ENCODE measurements around the gene AIFM3. TPM values are rescaled to one million over a fixed set of nuclear protein-coding genes. Genes with fewer than 3 reads are reported as not detected.
"Not testable (repeated sequence)": the region's sequence is repeated elsewhere in the genome, so short reads cannot be mapped to it uniquely, and the experiment has no call there.

The AIFM3 gene
- total RNA-seq, 2 experiments from 2014 or later = not detected

DNA sequence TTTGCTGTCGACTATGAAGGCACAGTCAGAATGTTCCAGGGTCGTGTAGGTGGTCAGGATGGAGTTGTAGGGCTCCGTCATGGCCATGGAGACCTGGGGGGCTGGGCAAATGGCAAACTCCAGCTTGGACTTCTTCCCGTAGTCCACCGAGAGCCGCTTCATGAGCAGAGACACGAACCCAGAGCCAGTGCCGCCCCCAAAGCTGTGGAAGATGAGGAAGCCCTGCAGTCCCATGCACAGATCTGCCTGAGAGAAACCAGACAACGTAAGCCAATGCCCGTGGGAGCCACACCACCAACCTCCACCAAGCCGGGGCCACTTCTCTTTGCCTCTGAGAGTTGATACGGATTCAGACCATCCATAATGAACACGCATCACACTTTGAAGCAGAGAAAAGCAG lies 42.2 kb downstream of the AIFM3 start:
- H3K36me3 Mint-ChIP-seq; POLR2A ChIA-PET; H3K4me1 Mint-ChIP-seq (ENCODE audit: low read depth); H3K27me3 Mint-ChIP-seq; DNase-seq; intact Hi-C loops (cut with micrococcal nuclease); H3K27ac Mint-ChIP-seq; H3K9me3 Mint-ChIP-seq; H3K4me3 Mint-ChIP-seq: not testable (repeated sequence)
- CTCF ChIA-PET = interaction anchor here (1.3 kb wide), 1 partner anchor 11 kb away, joined by 3 read pairs; no protein-coding TSS in a partner anchor

DNA sequence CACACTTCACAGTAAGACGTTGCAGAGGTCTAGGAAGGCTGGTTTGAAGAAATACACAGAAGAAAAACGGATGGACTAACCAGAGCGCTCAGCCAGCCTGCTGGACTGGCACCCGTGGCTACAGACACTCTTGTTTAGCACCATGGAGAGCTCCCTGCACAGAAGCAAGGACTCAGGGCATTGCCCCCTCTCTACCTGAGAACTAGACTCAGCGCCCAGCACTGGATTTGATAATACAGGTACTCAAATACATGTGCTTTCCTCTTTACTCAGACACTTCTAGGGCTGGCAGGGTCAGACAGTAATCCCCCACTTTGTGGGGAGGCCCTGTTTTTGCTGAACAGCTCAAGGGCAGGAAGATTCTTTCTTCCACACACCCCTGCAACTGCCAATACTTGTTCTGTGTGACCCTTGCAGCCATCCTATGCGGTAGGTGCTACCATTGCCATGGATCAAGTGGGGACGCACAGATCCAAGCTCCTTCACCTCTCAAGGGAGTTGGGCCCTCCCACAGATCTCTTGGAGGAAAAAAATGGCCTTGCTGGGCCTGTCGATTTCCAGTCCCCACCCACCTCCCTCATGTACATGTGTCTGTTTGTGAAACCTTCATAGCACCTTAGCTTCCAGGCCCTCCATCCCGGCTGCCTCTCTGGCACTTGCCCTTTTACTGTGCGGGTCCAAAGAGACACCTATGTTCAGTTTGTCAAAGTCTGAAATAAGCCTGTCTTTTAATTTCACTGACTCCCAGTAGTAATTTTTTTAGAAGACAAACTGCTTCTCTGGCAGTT lies 42.8 kb downstream of the AIFM3 start:
- peak; percentile 39 for DNase-seq
- Mint-ChIP-seq H3K27me3 (no peaks in the 10 kb centered on the region), H3K4me3 (no peak overlapping the region), H3K4me1 (ENCODE audit: low read depth) (peaks cover 11% of the 10 kb centered on the region), H3K9me3 (no peaks in the 10 kb centered on the region), H3K27ac (no peak overlapping the region), H3K36me3 (no peaks in the 10 kb centered on the region)
- ChIA-PET POLR2A (no interaction called here), CTCF (interaction anchor here (1.3 kb wide), 1 partner anchor 10 kb away, joined by 3 read pairs; no protein-coding TSS in a partner anchor)
- intact Hi-C loops (cut with micrococcal nuclease) = no loop called here

DNA sequence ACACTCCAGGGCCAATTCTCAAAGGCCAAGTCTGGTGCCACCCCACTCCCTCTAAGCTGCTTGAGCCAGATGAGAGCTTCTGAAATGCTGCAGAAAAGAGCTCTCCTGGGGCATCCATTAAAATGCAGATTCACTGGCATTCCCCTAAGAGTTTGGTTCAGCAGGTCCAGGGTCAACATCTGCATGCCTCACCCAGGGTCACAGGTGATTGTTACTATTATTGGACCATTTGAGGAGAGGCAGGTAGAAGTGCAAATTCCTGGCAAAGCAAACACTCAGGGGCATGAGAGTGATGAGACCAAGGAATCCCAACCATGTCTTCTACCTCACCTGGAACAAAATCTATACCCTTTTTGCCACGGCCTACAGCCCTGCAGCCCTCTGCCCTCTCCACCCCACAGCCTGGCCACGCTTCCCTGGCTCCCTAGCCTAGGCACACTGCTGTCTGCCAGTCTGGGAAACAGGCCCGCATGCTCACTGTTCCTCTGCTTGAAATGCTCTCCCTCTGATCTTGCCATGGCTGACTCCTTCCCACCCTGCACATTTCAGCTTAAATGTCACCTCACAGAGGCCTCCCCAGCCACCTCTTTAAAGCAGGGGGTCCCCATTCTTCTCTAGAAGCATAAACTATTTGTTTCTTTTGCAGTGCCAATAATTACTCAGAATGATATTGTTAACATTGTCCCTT lies 43.5 kb downstream of the AIFM3 start:
- Mint-ChIP-seq H3K4me3 (no peak overlapping the region), H3K9me3 (no peaks in the 10 kb centered on the region), H3K27me3 (no peaks in the 10 kb centered on the region), H3K4me1 (ENCODE audit: low read depth) (peaks cover 17% of the 10 kb centered on the region), H3K36me3 (no peaks in the 10 kb centered on the region), H3K27ac (no peak overlapping the region)
- intact Hi-C loops (cut with micrococcal nuclease) = no loop called here
- ChIA-PET CTCF (interaction anchor here (1.3 kb wide), 1 partner anchor 9 kb away, joined by 3 read pairs; no protein-coding TSS in a partner anchor), POLR2A (no interaction called here)
- DNase-seq = no peak

DNA sequence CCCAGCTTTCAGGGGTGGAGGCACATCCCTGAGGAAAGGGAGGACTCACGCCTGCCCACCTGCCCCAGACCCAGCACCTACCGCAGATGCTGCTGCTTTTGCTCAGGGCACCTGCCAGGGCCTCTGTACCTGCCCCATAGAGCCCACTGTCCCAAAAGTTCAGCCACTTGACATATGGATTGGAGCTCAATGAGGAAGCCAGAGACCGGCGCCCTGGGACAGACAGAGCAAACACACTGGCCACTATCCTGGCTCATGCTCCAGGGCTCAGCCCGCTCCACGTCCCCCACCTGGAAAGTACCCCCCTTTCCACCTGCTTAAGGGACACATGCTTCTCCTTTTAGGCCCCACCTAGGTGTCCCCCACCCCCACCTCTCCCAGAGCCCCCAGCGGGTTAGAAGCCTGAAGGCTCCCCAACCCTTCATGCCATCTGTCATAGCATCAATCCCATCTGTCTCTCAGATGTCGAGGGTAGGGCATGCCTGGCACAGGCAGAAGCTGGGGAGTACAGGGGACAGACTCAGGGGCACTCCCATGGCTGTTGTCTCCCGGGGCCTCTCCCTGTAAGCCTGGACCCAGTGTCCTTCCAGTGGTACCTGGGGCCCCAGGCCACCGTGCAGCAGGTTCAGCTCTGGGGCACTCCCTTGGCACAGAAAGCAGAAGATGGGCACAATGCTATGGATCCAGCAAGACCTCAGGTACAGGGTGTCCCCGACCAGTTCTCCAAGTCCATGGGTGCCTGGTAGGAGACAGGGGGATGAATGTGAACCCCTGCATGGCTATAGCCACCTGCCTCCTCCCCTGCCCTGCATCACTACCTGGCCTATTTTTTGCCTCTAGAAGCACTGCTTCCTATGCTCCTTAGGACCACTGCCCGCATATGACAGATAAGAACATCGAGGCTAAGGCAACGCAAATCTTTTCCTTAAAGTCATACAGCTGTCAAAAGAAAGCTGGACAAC lies 45.7 kb downstream of the AIFM3 start:
- intact Hi-C loops (cut with micrococcal nuclease) = no loop called here
- H3K27me3 Mint-ChIP-seq = no peaks in the 10 kb centered on the region
- peaks cover 20% of the 10 kb centered on the region for H3K4me1 Mint-ChIP-seq (ENCODE audit: low read depth)
- peak overlapping the region; percentile 89 for H3K4me3 Mint-ChIP-seq
- H3K27ac Mint-ChIP-seq = no peak overlapping the region
- ChIA-PET POLR2A (interaction anchor here (1.7 kb wide), 2 partner anchors 10 to 31 kb away, joined by 3 to 7 read pairs; partner anchors contain the start of genes LZTR1 and THAP7), CTCF (interaction anchor here (0.6 to 0.9 kb wide), 2 partner anchors 10 to 90 kb away, joined by 3 read pairs; no protein-coding TSS in a partner anchor)
- no peak for DNase-seq
- H3K9me3 Mint-ChIP-seq = no peaks in the 10 kb centered on the region
- no peaks in the 10 kb centered on the region for H3K36me3 Mint-ChIP-seq

- Mint-ChIP-seq H3K9me3 (no peaks in the 10 kb centered on the region), H3K4me1 (ENCODE audit: low read depth) (peaks cover 20% of the 10 kb centered on the region), H3K36me3 (no peaks in the 10 kb centered on the region), H3K27me3 (no peaks in the 10 kb centered on the region), H3K4me3 (peak overlapping the region; percentile 89), H3K27ac (peak overlapping the region; percentile 70)
- ChIA-PET POLR2A (interaction anchor here (1.7 kb wide), 2 partner anchors 11 to 32 kb away, joined by 3 to 7 read pairs; partner anchors contain the start of genes LZTR1 and THAP7), CTCF (interaction anchor here (0.9 kb wide), 1 partner anchor 89 kb away, joined by 3 read pairs; no protein-coding TSS in a partner anchor)
- DNase-seq = no peak
- intact Hi-C loops (cut with micrococcal nuclease) = loop anchor here (1.0 kb wide), 1 partner anchor 11 kb away; the partner anchor contains the start of gene THAP7
Observed at GRCh38 chr22:21013657-21014201, 46.7 kb downstream of the AIFM3 start.

DNA sequence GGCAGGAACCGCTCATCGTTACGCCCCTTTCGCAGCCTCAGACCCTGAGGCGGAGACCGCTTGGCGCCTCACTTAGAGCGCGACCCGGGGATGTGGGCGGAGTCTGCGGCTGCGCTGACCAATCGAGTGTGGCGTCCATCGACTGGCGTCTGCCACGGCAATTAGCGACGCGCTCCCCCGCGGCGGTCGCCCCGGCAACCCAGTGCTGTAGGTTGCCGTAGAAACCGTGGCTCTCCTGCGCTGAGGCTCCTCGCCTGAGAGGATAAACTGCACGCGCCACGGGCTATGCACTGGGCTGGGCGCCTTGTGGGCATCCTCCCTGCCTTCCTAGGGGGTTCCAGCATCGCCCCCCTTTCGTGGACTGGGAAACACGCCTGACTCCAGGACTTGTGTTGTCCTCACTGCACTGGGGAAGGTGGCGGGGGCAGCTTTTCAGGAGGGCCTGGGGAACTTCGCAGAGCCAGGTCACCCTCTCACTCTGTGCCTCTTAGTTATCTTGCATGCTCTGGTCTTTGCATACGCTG lies 47.2 kb downstream of the AIFM3 start:
- no peaks in the 10 kb centered on the region for H3K27me3 Mint-ChIP-seq
- peak overlapping the region; percentile 70 for H3K27ac Mint-ChIP-seq
- DNase-seq = peak; percentile 92
- no peaks in the 10 kb centered on the region for H3K36me3 Mint-ChIP-seq
- H3K9me3 Mint-ChIP-seq = no peaks in the 10 kb centered on the region
- ChIA-PET CTCF (interaction anchor here (1.4 kb wide), 1 partner anchor 32 kb away, joined by 5 read pairs; the partner anchor contains the start of gene LZTR1), POLR2A (interaction anchor here (1.7 kb wide), 1 partner anchor 12 kb away, joined by 7 read pairs; the partner anchor contains the start of gene THAP7)
- H3K4me3 Mint-ChIP-seq = peak overlapping the region; percentile 89
- H3K4me1 Mint-ChIP-seq (ENCODE audit: low read depth) = peaks cover 20% of the 10 kb centered on the region
- intact Hi-C loops (cut with micrococcal nuclease) = loop anchor here (1.0 kb wide), 1 partner anchor 12 kb away; the partner anchor contains the start of gene THAP7

DNA sequence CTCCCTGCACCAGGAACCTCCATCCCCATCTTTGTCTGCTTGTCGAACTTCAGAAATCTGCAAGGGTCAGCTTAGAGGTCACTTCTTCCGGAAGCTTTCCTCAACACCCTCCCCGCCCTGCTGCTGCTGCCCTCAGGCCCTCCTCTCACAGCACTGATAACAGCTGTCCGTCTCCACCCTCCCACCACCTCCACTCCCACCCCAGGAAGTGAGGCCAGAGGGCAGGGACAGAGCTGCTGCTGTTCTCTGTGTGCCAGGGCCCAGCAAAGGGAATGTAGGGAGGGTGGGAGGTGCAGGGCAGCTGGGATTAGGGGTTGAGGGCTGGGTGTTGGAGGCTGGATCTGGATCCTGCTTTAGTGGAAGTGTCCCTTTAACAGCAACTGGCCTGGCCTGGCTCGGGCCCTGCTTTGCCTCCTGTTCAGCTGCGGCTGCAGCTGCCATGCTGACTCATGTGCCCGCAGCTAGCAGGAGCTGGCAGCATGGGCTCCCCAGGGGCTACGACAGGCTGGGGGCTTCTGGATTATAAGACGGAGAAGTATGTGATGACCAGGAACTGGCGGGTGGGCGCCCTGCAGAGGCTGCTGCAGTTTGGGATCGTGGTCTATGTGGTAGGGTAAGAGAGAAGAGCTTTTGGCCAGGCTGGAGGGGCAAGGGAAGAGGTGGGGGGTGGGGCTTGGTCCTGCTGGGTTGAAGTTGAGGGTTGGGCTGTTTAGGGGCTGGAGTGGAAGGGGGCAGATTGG lies 47.8 kb downstream of the AIFM3 start, which contains the start of gene P2RX6:
Gene P2RX6 (plus strand): TSS at position 440 of the 740 bp plus-strand sequence. CDS start 10 bp downstream, at position 450.
- Mint-ChIP-seq H3K27ac (peak within 1 kb of the TSS; percentile 70), H3K4me3 (peak within 1 kb of the TSS; percentile 89), H3K4me1 (ENCODE audit: low read depth) (peaks cover 20% of the 10 kb centered on the region), H3K36me3 (no peaks in the 10 kb centered on the region), H3K9me3 (no peaks in the 10 kb centered on the region), H3K27me3 (no peaks in the 10 kb centered on the region)
- ChIA-PET CTCF (interaction anchor here (0.9 to 1.4 kb wide), 2 partner anchors 33 to 87 kb away, joined by 3 to 5 read pairs; partner anchors contain the start of gene LZTR1), POLR2A (interaction anchor here (1.1 kb wide), 1 partner anchor 12 kb away, joined by 3 read pairs; the partner anchor contains the start of gene THAP7)
- intact Hi-C loops (cut with micrococcal nuclease) = loop anchor here (1.0 kb wide), 1 partner anchor 13 kb away; the partner anchor contains the start of gene THAP7
- no peak for DNase-seq

DNA sequence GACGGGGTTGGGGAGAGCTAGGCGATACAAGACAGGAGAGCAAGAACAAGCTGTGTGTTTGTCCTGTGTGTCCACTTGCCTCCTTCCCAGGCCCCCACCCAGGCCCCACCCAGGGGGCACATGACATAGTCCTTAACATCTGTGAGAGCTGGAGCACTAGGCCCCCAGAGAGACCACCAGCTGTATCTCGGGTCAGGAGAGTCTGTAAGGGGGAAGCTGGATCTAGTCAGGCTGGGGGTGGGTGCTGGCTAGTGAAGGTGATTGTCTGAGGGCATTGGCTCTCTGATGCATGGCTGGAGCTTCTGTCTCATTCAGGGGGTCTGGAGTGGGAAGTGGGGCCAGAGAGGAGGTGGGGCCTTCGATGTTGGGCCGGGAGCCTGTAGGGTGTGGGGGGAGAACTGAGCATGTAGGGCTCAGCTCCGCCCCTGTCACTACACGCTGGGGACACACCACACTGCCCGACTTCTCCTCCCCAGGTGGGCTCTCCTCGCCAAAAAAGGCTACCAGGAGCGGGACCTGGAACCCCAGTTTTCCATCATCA lies 48.5 kb downstream of the AIFM3 start:
- CTCF ChIA-PET = interaction anchor here (0.9 to 1.4 kb wide), 2 partner anchors 33 to 87 kb away, joined by 3 to 5 read pairs; partner anchors contain the start of gene LZTR1
- H3K36me3 Mint-ChIP-seq = no peaks in the 10 kb centered on the region
- DNase-seq = no peak
- H3K27me3 Mint-ChIP-seq = no peaks in the 10 kb centered on the region
- H3K9me3 Mint-ChIP-seq = no peaks in the 10 kb centered on the region
- H3K27ac Mint-ChIP-seq = no peak overlapping the region
- H3K4me3 Mint-ChIP-seq = no peak overlapping the region
- POLR2A ChIA-PET = interaction anchor here (1.1 kb wide), 1 partner anchor 13 kb away, joined by 3 read pairs; the partner anchor contains the start of gene THAP7
- peaks cover 20% of the 10 kb centered on the region for H3K4me1 Mint-ChIP-seq (ENCODE audit: low read depth)
- intact Hi-C loops (cut with micrococcal nuclease) = no loop called here

GRCh38 chr22:21016644-21017420 lies 49.8 kb downstream of the AIFM3 start:
- H3K4me3 Mint-ChIP-seq = no peak overlapping the region

More at GRCh38 chr22:21016644-21017420, 49.8 kb downstream of the AIFM3 start:
- POLR2A ChIA-PET = no interaction called here
- no peak overlapping the region for H3K27ac Mint-ChIP-seq
- intact Hi-C loops (cut with micrococcal nuclease) = no loop called here
- H3K4me1 Mint-ChIP-seq (ENCODE audit: low read depth) = peaks cover 20% of the 10 kb centered on the region
- no peaks in the 10 kb centered on the region for H3K36me3 Mint-ChIP-seq
- no peak for DNase-seq
- H3K27me3 Mint-ChIP-seq = no peaks in the 10 kb centered on the region
- H3K9me3 Mint-ChIP-seq = no peaks in the 10 kb centered on the region
- CTCF ChIA-PET = no interaction called here

Data from activated CD4-positive, alpha-beta memory T cell treated with anti-CD3 and anti-CD28 coated beads for 36 hours (primary cell).